ENCODE results near the gene HASPIN. TPM values are rescaled to one million over a fixed set of nuclear protein-coding genes. Genes with fewer than 3 reads are reported as not detected.

The HASPIN gene
- total and polyA plus RNA-seq, 11 donors = 0.15 to 2.1 (median 0.32) TPM; not detected in 1

GRCh38 chr17:3750926-3751325 is 27.2 kb downstream of the HASPIN start:
- no peaks in the 10 kb centered on the region for H3K36me3 ChIP-seq
- H3K9me3 ChIP-seq = no peaks in the 10 kb centered on the region
- H3K27ac ChIP-seq = no peak overlapping the region
- DNase-seq (no peak), ATAC-seq (no peak)
- TF ChIP-seq POLR2A (IDR thresholded peaks at IDR 0.05) = no peak
- TF ChIP-seq, protein P1, sequence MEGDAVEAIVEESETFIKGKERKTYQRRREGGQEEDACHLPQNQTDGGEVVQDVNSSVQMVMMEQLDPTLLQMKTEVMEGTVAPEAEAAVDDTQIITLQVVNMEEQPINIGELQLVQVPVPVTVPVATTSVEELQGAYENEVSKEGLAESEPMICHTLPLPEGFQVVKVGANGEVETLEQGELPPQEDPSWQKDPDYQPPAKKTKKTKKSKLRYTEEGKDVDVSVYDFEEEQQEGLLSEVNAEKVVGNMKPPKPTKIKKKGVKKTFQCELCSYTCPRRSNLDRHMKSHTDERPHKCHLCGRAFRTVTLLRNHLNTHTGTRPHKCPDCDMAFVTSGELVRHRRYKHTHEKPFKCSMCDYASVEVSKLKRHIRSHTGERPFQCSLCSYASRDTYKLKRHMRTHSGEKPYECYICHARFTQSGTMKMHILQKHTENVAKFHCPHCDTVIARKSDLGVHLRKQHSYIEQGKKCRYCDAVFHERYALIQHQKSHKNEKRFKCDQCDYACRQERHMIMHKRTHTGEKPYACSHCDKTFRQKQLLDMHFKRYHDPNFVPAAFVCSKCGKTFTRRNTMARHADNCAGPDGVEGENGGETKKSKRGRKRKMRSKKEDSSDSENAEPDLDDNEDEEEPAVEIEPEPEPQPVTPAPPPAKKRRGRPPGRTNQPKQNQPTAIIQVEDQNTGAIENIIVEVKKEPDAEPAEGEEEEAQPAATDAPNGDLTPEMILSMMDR (IDR thresholded peaks at IDR 0.05) = no peak
- H3K27me3 ChIP-seq = peaks cover 0 to 9% (median 0%) of the 10 kb centered on the region in 9 donors
- intact Hi-C loops (cut with DNase I) = no loop called here
- peaks cover 0 to 9% (median 0%) of the 10 kb centered on the region in 12 donors for H3K4me1 ChIP-seq
- no peak overlapping the region for H3K4me3 ChIP-seq
- 65 to 73% (median 69%) methylated on average over 8 of the region's 8 CpGs for WGBS, 4 donors

DNA sequence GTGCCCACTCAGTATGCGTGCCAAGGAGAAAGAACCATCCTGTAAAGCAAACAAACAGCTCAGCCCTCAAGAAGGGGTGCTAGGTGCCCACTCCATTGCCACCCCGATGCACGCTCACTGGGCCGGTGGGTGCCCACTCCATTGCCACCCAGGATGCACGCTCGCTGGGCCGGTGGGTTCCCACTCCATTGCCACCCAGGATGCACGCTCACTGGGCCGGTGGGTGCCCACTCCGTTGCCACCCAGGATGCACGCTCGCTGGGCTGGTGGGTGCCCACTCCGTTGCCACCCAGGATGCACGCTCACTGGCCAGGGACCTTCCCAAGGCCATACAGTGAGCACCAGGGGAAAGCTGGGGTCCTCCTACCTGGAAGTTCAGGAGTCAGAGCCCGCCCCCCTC is 28.1 kb downstream of the HASPIN start:
- H3K27me3 ChIP-seq = peaks cover 0 to 9% (median 0%) of the 10 kb centered on the region in 9 donors
- H3K4me1 ChIP-seq = peaks cover 0 to 9% (median 0%) of the 10 kb centered on the region in 12 donors
- TF ChIP-seq, protein P1 (IDR thresholded peaks at IDR 0.05) = no peak
- TF ChIP-seq POLR2A (IDR thresholded peaks at IDR 0.05) = no peak
- DNase-seq = no peak
- WGBS, 4 donors = 93 to 99% (median 95%) methylated on average over 14 to 15 of the region's 15 CpGs
- no peaks in the 10 kb centered on the region for H3K9me3 ChIP-seq
- H3K27ac ChIP-seq = no peak overlapping the region
- no peak for ATAC-seq
- H3K36me3 ChIP-seq = no peaks in the 10 kb centered on the region
- H3K4me3 ChIP-seq = no peak overlapping the region
- intact Hi-C loops (cut with DNase I) = no loop called here

- intact Hi-C loops (cut with DNase I) = no loop called here
- H3K9me3 ChIP-seq = no peaks in the 10 kb centered on the region
- peaks cover 0 to 9% (median 0%) of the 10 kb centered on the region in 9 donors for H3K27me3 ChIP-seq
Measured at GRCh38 chr17:3753624-3754023, 29.9 kb downstream of the HASPIN start.

DNA sequence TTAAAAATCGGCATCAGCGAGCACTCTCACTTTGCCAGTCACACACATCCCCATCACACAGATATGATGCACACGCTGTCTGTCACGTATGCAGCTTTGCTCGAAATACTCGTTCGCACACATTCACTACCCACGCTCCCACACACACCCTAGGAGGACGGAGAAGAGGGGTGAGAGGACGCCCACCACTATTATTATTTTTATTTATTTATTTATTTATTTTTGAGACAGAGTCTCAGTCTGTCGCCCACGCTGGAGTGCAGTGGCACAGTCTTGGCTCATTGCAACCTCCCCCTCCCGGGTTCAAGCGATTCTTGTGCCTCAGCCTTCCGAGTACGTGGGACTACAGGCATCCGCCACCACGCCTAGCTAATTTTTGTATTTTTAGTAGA is 30.4 kb downstream of the HASPIN start:
- ATAC-seq (no peak), DNase-seq (no peak)
- H3K36me3 ChIP-seq = no peaks in the 10 kb centered on the region
- intact Hi-C loops (cut with DNase I) = no loop called here
- H3K27ac ChIP-seq = no peak overlapping the region
- no peak for TF ChIP-seq POLR2A (IDR thresholded peaks at IDR 0.05)
- TF ChIP-seq, protein P1 (IDR thresholded peaks at IDR 0.05) = no peak
- no peaks in the 10 kb centered on the region for H3K9me3 ChIP-seq
- 85 to 88% (median 86%) methylated on average over 18 of the region's 18 CpGs for WGBS, 4 donors
- H3K27me3 ChIP-seq = peaks cover 0 to 9% (median 0%) of the 10 kb centered on the region in 9 donors
- no peak overlapping the region for H3K4me3 ChIP-seq
- peaks cover 0 to 9% (median 0%) of the 10 kb centered on the region in 12 donors for H3K4me1 ChIP-seq

More at GRCh38 chr17:3753624-3754023, 29.9 kb downstream of the HASPIN start:
- DNase-seq (no peak), ATAC-seq (peak in 1 of 4 donors; percentile 10)
- Histone ChIP-seq H3K4me1 (peaks cover 0 to 9% (median 0%) of the 10 kb centered on the region in 12 donors), H3K36me3 (no peaks in the 10 kb centered on the region), H3K27ac (no peak overlapping the region), H3K4me3 (no peak overlapping the region)
- 72 to 86% (median 77%) methylated on average over 10 to 12 of the region's 12 CpGs for WGBS, 4 donors
- TF ChIP-seq, protein P1 (IDR thresholded peaks at IDR 0.05) = no peak
- TF ChIP-seq POLR2A (IDR thresholded peaks at IDR 0.05) = no peak

All from heart left ventricle (tissue), 16 donors.